Activated naive CD4-positive, alpha-beta T cell treated with anti-CD3 and anti-CD28 coated beads, Interleukin-2, amount 50 U/mL, for 24 hours (primary cell): Measurements from ENCODE around the gene NBPF9.
"Not testable (repeated sequence)": the region's sequence is repeated elsewhere in the genome, so short reads cannot be mapped to it uniquely, and the experiment has no call there.

ENCODE experiments used
- H3K27ac Mint-ChIP-seq: one replicate; pipeline ENCODE4 v1.8.0; 2021; ENCODE audit warnings: mild to moderate bottlenecking, mixed read lengths
- H3K27me3 Mint-ChIP-seq: one replicate; pipeline ENCODE4 v1.8.0; 2021; ENCODE audit warnings: mixed read lengths
- H3K36me3 Mint-ChIP-seq: one replicate; pipeline ENCODE4 v1.8.0; 2021; ENCODE audit warnings: mixed read lengths
- H3K4me1 Mint-ChIP-seq: one replicate; pipeline ENCODE4 v1.8.0; 2021; ENCODE audit warnings: mixed read lengths
- H3K4me3 Mint-ChIP-seq: one replicate; pipeline ENCODE4 v1.8.0; 2021; ENCODE audit warnings: mild to moderate bottlenecking, mixed read lengths
- H3K9me3 Mint-ChIP-seq: one replicate; pipeline ENCODE4 v1.8.0; 2021; ENCODE audit warnings: mixed read lengths

The NBPF9 gene

DNA sequence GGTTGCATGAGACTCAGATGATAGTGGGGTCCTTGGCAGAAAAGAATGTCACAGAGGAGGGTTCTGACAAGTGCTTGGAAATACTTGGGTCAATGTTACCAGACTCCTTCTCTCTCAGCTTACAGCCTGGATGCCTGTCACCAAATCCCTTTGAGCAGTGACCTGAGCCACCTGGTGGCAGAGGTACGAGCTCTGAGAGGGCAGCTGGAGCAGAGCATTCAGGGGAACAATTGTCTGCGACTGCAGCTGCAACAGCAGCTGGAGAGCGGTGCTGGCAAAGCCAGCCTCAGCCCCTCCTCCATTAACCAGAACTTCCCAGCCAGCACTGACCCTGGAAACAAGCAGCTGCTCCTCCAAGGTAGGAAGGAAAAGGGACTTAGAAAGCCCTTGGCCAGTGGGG is 79.0 kb downstream of the NBPF9 start:
- H3K4me3 Mint-ChIP-seq, H3K27ac Mint-ChIP-seq, H3K9me3 Mint-ChIP-seq, H3K27me3 Mint-ChIP-seq, H3K4me1 Mint-ChIP-seq, H3K36me3 Mint-ChIP-seq: not testable (repeated sequence)

- H3K9me3 Mint-ChIP-seq, H3K27me3 Mint-ChIP-seq, H3K4me1 Mint-ChIP-seq, H3K27ac Mint-ChIP-seq, H3K4me3 Mint-ChIP-seq, H3K36me3 Mint-ChIP-seq: not testable (repeated sequence)
These were observed 84.8 kb downstream of the NBPF9 start for GRCh38 chr1:149018577-149018976.

DNA sequence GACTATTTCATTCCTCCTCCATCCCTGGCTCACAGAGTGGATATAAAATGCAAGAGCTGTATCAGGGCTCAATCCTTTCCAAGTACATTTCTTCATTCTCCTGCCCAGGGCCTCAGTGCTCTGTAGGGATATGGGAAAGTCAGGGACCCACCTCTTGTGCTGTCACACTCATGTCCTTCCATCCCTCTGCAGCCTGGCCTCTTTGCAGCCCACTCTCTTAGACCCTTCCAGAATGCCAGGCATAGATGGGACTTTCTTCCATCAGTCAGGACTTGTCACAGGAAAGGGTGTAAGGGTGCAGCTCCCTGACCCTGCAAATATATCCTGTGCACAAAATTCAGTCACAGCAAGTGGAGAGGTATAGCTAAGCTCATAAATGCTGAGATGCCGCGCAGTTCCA is 86.7 kb downstream of the NBPF9 start:
- H3K4me3 Mint-ChIP-seq, H3K36me3 Mint-ChIP-seq, H3K27me3 Mint-ChIP-seq, H3K4me1 Mint-ChIP-seq, H3K9me3 Mint-ChIP-seq, H3K27ac Mint-ChIP-seq: not testable (repeated sequence)

DNA sequence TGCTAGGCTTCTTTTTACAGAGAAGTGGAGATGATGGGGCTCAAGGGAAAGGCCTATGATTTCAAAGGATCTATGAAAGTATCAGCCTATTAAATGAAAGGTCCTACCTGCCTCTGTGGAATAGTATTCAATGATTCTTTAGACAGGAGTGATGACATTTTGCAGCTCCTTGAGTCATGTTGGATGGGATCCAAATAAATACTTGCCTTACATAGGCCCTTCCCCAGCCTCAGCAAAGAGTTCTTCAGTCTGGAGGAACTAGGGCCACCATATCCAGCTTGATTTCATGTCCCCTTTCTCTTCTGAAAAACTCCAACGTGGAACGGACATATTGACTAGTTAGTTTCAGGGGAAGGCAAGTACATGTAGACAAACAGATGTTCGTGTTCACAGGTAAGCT is 87.8 kb downstream of the NBPF9 start:
- not testable (repeated sequence) for H3K27ac Mint-ChIP-seq, H3K9me3 Mint-ChIP-seq, H3K27me3 Mint-ChIP-seq, H3K36me3 Mint-ChIP-seq, H3K4me1 Mint-ChIP-seq, H3K4me3 Mint-ChIP-seq

DNA sequence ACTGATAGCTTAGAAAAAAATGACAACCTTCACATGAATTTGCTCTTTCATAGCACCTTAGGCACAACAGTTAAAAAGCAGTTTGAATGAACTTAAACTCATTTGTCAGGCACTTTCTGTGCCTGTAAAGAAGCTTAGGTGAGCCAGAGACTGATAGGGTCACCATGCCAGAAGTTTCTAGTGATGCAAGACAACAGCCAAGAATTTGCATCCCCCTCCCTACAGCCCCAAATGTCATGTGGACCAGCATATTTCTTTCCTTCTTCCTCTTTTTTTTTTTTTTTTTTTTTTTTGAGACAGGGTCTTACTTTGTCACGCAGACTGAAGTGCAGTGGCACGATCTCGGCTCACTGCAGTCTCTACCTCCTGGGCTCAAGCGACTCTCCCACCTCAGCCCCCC is 89.8 kb downstream of the NBPF9 start:
- H3K36me3 Mint-ChIP-seq, H3K27ac Mint-ChIP-seq, H3K9me3 Mint-ChIP-seq, H3K4me3 Mint-ChIP-seq, H3K27me3 Mint-ChIP-seq, H3K4me1 Mint-ChIP-seq: not testable (repeated sequence)

- not testable (repeated sequence) for H3K4me3 Mint-ChIP-seq, H3K4me1 Mint-ChIP-seq, H3K27ac Mint-ChIP-seq, H3K36me3 Mint-ChIP-seq, H3K27me3 Mint-ChIP-seq, H3K9me3 Mint-ChIP-seq
These were observed 90.8 kb downstream of the NBPF9 start for GRCh38 chr1:149012599-149012998.

DNA sequence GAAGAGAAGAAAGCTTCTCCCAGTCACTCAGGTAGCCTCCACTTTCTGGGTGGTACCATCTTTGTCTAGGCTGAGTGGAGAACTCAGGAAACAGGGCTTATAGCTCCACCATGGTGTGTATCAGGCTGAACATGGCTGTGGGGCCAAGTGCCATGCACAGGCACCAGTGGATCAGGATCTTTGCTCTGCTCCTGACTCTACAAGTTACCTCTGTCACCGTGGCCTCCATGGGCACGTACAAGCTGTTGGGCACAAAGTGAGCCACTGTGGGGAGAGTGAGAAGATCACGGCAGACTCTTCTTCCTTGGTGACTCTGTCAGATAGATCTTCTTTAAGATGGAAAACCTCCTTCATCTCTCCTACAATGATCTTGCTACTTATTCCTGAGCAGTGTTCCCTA is 93.6 kb downstream of the NBPF9 start:
- not testable (repeated sequence) for H3K36me3 Mint-ChIP-seq, H3K4me3 Mint-ChIP-seq, H3K9me3 Mint-ChIP-seq, H3K27me3 Mint-ChIP-seq, H3K4me1 Mint-ChIP-seq, H3K27ac Mint-ChIP-seq

GRCh38 chr1:149008769-149009168 is 94.6 kb downstream of the NBPF9 start:
- not testable (repeated sequence) for H3K27ac Mint-ChIP-seq, H3K27me3 Mint-ChIP-seq, H3K9me3 Mint-ChIP-seq, H3K4me1 Mint-ChIP-seq, H3K36me3 Mint-ChIP-seq, H3K4me3 Mint-ChIP-seq

- not testable (repeated sequence) for H3K4me3 Mint-ChIP-seq, H3K36me3 Mint-ChIP-seq, H3K9me3 Mint-ChIP-seq, H3K27me3 Mint-ChIP-seq, H3K27ac Mint-ChIP-seq, H3K4me1 Mint-ChIP-seq
These were observed 95.0 kb downstream of the NBPF9 start for GRCh38 chr1:149008326-149008725.
